ENCODE data around the gene WWOX. TPM values are rescaled to one million over a fixed set of nuclear protein-coding genes. Genes with fewer than 3 reads are reported as not detected.

WWOX gene
- total and polyA plus RNA-seq, 2 of the 13 experiments (the other 11 are each of a cell fraction or from before 2014, with no cell fraction given) = 9.1 to 37.4 TPM

DNA sequence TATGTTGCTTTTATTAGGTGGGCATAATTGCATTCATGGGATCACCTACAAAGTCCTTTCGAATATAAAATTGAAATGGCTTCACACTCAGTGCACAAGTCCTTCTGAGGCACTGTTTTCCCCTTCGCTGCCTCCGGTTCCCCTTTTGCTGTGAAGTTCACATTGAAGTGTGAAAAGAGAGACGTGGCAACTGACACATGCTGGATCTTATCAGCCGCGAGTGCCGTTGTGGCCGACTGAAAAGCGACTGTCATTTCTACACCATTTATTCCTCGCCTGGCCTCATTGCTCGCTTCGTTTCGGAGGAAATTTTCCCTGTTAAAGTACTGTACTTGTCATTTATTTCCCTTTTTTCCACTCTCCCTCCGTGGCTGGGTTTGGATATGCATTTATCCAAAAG, 1077.6 kb downstream of the WWOX start:
- no peaks in the 10 kb centered on the region for H3K79me2 ChIP-seq (ENCODE audit: insufficient read depth, low read length)
- no peaks in the 10 kb centered on the region for H3K27me3 ChIP-seq (ENCODE audit: control insufficient read depth in 1 of 2, insufficient read depth in 2 of 2, low read length in 2 of 2)
- FAIRE-seq = no peak
- in situ Hi-C loops (cut with HindIII; ENCODE audit: extremely low pct_ligation_motif_present, low pct_unique_long_range_greater_than_20kb) (no loop called here), intact Hi-C loops (cut with micrococcal nuclease; ENCODE audit: unreplicated experiment) (no loop called here)
- DNase-seq (ENCODE audit: low spot score) = no peak
- H2AFZ ChIP-seq (ENCODE audit: low read length) = no peak overlapping the region
- no peaks in the 10 kb centered on the region for H4K20me1 ChIP-seq (ENCODE audit: insufficient read depth, low read length)
- H3K36me3 ChIP-seq (replicated peaks in 1 of 2; ENCODE audit: control insufficient read depth in 1 of 2, insufficient read depth in 2 of 2, low read length in 2 of 2) = no peaks in the 10 kb centered on the region
- ChIA-PET CTCF (ENCODE audit: low intra/inter-chr PET ratio, low total read pairs) (no interaction called here), POLR2A (no interaction called here)
- TF ChIP-seq TBX3 (IDR thresholded peaks at IDR 0.05; ENCODE audit: borderline replicate concordance) (no peak), ZNF496 (CRISPR knock-in tag; IDR thresholded peaks at IDR 0.05; ENCODE audit: insufficient replicate concordance) (no peak), NR2C2 (CRISPR knock-in tag; IDR thresholded peaks at IDR 0.05; ENCODE audit: borderline replicate concordance) (no peak), HNF4A (CRISPR knock-in tag; IDR thresholded peaks at IDR 0.05) (no peak), ZNF780A (CRISPR knock-in tag; IDR thresholded peaks at IDR 0.05) (no peak), SNAI1 (CRISPR knock-in tag; IDR thresholded peaks at IDR 0.05; ENCODE audit: borderline replicate concordance) (no peak), GABPB1 (CRISPR knock-in tag; IDR thresholded peaks at IDR 0.05) (no peak), ZNF776 (CRISPR knock-in tag; IDR thresholded peaks at IDR 0.05) (no peak), ZNF484 (CRISPR knock-in tag; IDR thresholded peaks at IDR 0.05; ENCODE audit: borderline replicate concordance, low read depth) (no peak), KAT2B (IDR thresholded peaks at IDR 0.05; ENCODE audit: borderline replicate concordance, low read depth, low read length) (no peak), SAP130 (CRISPR knock-in tag; IDR thresholded peaks at IDR 0.05; ENCODE audit: low read depth) (no peak), HMGA1 (CRISPR knock-in tag; conservative IDR thresholded peaks at IDR 0.05) (no peak)
- TF ChIP-seq, protein P1, sequence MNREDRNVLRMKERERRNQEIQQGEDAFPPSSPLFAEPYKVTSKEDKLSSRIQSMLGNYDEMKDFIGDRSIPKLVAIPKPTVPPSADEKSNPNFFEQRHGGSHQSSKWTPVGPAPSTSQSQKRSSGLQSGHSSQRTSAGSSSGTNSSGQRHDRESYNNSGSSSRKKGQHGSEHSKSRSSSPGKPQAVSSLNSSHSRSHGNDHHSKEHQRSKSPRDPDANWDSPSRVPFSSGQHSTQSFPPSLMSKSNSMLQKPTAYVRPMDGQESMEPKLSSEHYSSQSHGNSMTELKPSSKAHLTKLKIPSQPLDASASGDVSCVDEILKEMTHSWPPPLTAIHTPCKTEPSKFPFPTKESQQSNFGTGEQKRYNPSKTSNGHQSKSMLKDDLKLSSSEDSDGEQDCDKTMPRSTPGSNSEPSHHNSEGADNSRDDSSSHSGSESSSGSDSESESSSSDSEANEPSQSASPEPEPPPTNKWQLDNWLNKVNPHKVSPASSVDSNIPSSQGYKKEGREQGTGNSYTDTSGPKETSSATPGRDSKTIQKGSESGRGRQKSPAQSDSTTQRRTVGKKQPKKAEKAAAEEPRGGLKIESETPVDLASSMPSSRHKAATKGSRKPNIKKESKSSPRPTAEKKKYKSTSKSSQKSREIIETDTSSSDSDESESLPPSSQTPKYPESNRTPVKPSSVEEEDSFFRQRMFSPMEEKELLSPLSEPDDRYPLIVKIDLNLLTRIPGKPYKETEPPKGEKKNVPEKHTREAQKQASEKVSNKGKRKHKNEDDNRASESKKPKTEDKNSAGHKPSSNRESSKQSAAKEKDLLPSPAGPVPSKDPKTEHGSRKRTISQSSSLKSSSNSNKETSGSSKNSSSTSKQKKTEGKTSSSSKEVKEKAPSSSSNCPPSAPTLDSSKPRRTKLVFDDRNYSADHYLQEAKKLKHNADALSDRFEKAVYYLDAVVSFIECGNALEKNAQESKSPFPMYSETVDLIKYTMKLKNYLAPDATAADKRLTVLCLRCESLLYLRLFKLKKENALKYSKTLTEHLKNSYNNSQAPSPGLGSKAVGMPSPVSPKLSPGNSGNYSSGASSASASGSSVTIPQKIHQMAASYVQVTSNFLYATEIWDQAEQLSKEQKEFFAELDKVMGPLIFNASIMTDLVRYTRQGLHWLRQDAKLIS (CRISPR knock-in tag; IDR thresholded peaks at IDR 0.05) = no peak
- TF ChIP-seq, protein P2, sequence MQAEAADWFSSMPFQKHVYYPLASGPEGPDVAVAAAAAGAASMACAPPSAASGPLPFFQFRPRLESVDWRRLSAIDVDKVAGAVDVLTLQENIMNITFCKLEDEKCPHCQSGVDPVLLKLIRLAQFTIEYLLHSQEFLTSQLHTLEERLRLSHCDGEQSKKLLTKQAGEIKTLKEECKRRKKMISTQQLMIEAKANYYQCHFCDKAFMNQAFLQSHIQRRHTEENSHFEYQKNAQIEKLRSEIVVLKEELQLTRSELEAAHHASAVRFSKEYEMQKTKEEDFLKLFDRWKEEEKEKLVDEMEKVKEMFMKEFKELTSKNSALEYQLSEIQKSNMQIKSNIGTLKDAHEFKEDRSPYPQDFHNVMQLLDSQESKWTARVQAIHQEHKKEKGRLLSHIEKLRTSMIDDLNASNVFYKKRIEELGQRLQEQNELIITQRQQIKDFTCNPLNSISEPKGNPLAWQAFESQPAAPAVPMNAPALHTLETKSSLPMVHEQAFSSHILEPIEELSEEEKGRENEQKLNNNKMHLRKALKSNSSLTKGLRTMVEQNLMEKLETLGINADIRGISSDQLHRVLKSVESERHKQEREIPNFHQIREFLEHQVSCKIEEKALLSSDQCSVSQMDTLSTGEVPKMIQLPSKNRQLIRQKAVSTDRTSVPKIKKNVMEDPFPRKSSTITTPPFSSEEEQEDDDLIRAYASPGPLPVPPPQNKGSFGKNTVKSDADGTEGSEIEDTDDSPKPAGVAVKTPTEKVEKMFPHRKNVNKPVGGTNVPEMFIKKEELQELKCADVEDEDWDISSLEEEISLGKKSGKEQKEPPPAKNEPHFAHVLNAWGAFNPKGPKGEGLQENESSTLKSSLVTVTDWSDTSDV (CRISPR knock-in tag; IDR thresholded peaks at IDR 0.05) = no peak
- TF ChIP-seq, protein P3, sequence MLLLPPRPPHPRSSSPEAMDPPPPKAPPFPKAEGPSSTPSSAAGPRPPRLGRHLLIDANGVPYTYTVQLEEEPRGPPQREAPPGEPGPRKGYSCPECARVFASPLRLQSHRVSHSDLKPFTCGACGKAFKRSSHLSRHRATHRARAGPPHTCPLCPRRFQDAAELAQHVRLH (CRISPR knock-in tag; IDR thresholded peaks at IDR 0.05; ENCODE audit: borderline replicate concordance, low read depth) = no peak
- H3K9ac ChIP-seq (ENCODE audit: insufficient read depth, low read depth, low read length) = no peak overlapping the region
- no peak overlapping the region for H3K4me2 ChIP-seq (ENCODE audit: low read depth, low read length)
- no peak overlapping the region for H3K4me3 ChIP-seq (replicated peaks in 1 of 3; ENCODE audit: insufficient read depth in 1 of 3, low read depth in 2 of 3, low read length in 3 of 3)
- 56% methylated on average over 14 of the region's 14 CpGs for WGBS (ENCODE audit: low lambda C conversion rate)
- H3K4me1 ChIP-seq (ENCODE audit: insufficient read depth, low read length) = no peaks in the 10 kb centered on the region
- H3K27ac ChIP-seq (ENCODE audit: extremely low read length, insufficient read depth, low read length) = no peak overlapping the region
- H3K9me3 ChIP-seq (ENCODE audit: low read length) = no peaks in the 10 kb centered on the region
- BruUV-seq (replicated peaks) = no TSS peak
- ATAC-seq = no peak
